BJ (cell line): ENCODE results near the gene ABCG8. TPM values are rescaled to one million over a fixed set of nuclear protein-coding genes. Genes with fewer than 3 reads are reported as not detected.
A peak's percentile ranks its signal among the peaks of the same experiment; 100 is the strongest.

Experiments used
- CTCF ChIA-PET: fragments of 350-600 bp; formaldehyde crosslinking; extraction: SDS; loops from one replicate; lab custom pipeline; 2021; ENCODE audit warnings: antibody characterized with exemption, inconsistent platforms; lab: Yijun Ruan, JAX
- POLR2A ChIA-PET: fragments of 300-600 bp; sonication (Branson Sonifier 250); formaldehyde crosslinking; extraction: SDS; loops from one replicate; lab custom pipeline; 2021; ENCODE audit warnings: antibody characterized with exemption; lab: Charles Lee
- DNase-seq: peaks from one replicate; pipeline ENCODE4 v3.0.0-alpha.2; 2011; ENCODE audit warnings: low read depth
- H3K27me3 ChIP-seq: 2 replicates; pipeline ENCODE4 v1.6.0; 2011; ENCODE audit warnings: low read length; ENCODE audit not compliant: control insufficient read depth, insufficient read depth
- H3K36me3 ChIP-seq: 2 replicates; pipeline ENCODE4 v1.5.1; 2011; ENCODE audit warnings: low read length; ENCODE audit not compliant: control insufficient read depth, insufficient read depth
- H3K4me3 ChIP-seq: 2 replicates; pipeline ENCODE4 v1.5.1; 2011; ENCODE audit warnings: low read depth, mild to moderate bottlenecking, control low read depth, low read length
- polyA plus RNA-seq: library from polyadenylated mRNA; depleted of rRNA; stranded (reverse); fragments of >200 nt; gene quantifications from 2 replicates; pipeline ENCODE4 v1.2.3, GENCODE V29; 2011
- TF ChIP-seq, protein P1 (sequence below): IDR thresholded peaks from 2 replicates; pipeline ENCODE4 v1.5.1; 2011; ENCODE audit warnings: low read depth, mild to moderate bottlenecking, control low read depth, inconsistent platforms, low read length, moderate library complexity; ENCODE audit not compliant: insufficient read depth

Gene ABCG8
- polyA plus RNA-seq, 1 experiment: not detected

- CTCF ChIA-PET: interaction anchor here (0.7 kb wide), 1 partner anchor 267 kb away, joined by 3 read pairs; no protein-coding TSS in a partner anchor
- peaks cover 13% of the 10 kb centered on the region for H3K27me3 ChIP-seq
- TF ChIP-seq, protein P1, sequence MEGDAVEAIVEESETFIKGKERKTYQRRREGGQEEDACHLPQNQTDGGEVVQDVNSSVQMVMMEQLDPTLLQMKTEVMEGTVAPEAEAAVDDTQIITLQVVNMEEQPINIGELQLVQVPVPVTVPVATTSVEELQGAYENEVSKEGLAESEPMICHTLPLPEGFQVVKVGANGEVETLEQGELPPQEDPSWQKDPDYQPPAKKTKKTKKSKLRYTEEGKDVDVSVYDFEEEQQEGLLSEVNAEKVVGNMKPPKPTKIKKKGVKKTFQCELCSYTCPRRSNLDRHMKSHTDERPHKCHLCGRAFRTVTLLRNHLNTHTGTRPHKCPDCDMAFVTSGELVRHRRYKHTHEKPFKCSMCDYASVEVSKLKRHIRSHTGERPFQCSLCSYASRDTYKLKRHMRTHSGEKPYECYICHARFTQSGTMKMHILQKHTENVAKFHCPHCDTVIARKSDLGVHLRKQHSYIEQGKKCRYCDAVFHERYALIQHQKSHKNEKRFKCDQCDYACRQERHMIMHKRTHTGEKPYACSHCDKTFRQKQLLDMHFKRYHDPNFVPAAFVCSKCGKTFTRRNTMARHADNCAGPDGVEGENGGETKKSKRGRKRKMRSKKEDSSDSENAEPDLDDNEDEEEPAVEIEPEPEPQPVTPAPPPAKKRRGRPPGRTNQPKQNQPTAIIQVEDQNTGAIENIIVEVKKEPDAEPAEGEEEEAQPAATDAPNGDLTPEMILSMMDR: no peak
Observed at GRCh38 chr2:43872151-43872550, 33.4 kb downstream of the ABCG8 start.

DNA sequence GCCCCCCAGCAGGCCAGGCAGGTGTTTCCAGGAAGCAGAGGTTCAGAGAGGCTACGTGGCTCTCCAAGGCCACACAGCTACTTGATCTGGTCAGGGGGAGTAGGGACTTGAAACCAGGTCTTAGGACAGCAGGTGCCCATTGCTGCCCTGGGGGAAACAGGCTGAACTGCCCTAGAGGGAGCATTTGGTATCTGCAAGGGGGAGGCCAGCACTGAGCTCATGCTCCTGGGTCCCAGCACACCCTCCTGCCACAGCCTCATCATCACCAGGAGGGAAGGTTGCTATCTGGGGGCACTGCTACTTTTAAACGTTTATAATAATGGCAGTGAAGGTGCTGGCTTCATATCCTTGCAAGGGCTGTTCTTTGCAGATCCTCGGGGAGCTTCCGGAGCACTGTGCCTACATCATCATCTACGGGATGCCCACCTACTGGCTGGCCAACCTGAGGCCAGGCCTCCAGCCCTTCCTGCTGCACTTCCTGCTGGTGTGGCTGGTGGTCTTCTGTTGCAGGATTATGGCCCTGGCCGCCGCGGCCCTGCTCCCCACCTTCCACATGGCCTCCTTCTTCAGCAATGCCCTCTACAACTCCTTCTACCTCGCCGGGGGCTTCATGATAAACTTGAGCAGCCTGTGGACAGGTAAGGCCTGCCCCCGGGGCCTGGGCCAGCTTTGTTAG, 36.1 kb downstream of the ABCG8 start:
- no peaks in the 10 kb centered on the region for H3K36me3 ChIP-seq
- TF ChIP-seq, protein P1: no peak
- ChIA-PET CTCF (interaction anchor here (0.7 kb wide), 1 partner anchor 264 kb away, joined by 3 read pairs; no protein-coding TSS in a partner anchor), POLR2A (no interaction called here)
- H3K4me3 ChIP-seq: no peak overlapping the region
- H3K27me3 ChIP-seq: peaks cover 13% of the 10 kb centered on the region
- no peak for DNase-seq

More at GRCh38 chr2:43872151-43872550, 33.4 kb downstream of the ABCG8 start:
- DNase-seq: no peak
- POLR2A ChIA-PET: no interaction called here
- no peak overlapping the region for H3K4me3 ChIP-seq
- no peaks in the 10 kb centered on the region for H3K36me3 ChIP-seq

- Histone ChIP-seq H3K27me3 (peaks cover 4% of the 10 kb centered on the region), H3K4me3 (no peak overlapping the region), H3K36me3 (no peaks in the 10 kb centered on the region)
- TF ChIP-seq, protein P1: peak; percentile 96
- POLR2A ChIA-PET: no interaction called here
- CTCF ChIA-PET: interaction anchor here (0.7 to 1.5 kb wide), 18 partner anchors 10 to 512 kb away, joined by 3 to 8 read pairs (median 4); no protein-coding TSS in a partner anchor
- DNase-seq: peak; percentile 3
Observed at GRCh38 chr2:43877782-43878464, 39.2 kb downstream of the ABCG8 start.

- ChIA-PET CTCF (no interaction called here), POLR2A (no interaction called here)
- TF ChIP-seq, protein P1: no peak
Observed at GRCh38 chr2:43879261-43879660, 40.5 kb downstream of the ABCG8 start.

GRCh38 chr2:43880471-43880870, 41.7 kb downstream of the ABCG8 start:
- TF ChIP-seq, protein P1: no peak
- no peak for DNase-seq
- Histone ChIP-seq H3K4me3 (no peak overlapping the region), H3K36me3 (no peaks in the 10 kb centered on the region), H3K27me3 (no peaks in the 10 kb centered on the region)
- ChIA-PET CTCF (interaction anchor here (1.3 kb wide), 1 partner anchor 42 kb away, joined by 4 read pairs; no protein-coding TSS in a partner anchor), POLR2A (no interaction called here)

More at GRCh38 chr2:43879261-43879660, 40.5 kb downstream of the ABCG8 start:
- H3K4me3 ChIP-seq: no peak overlapping the region
- H3K36me3 ChIP-seq: no peaks in the 10 kb centered on the region
- peaks cover 2% of the 10 kb centered on the region; the same call in 1 of the 2 replicates for H3K27me3 ChIP-seq
- no peak for DNase-seq
